ENCODE data around the gene FARSB.

Gene FARSB

DNA sequence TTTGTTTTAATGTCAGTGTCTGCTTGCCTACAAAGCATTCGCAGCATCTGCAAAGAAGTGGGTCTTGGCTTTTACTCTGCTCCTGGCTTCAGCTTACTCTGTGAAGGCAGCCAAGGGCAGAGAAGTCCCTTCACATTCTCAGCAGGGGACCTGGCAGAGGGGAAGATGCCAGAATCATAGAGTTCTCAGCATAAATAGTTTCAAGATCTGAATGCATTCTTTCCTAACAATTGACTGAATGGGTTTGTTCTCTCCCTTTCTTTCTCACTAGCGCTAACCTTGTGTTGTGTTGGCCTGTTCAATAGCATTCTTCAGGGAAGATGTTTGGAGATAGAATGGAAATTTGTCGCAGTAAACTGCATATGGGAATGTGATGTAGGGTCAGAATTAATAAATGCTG is 106.9 kb downstream of the FARSB start:
- H3K4me1 ChIP-seq (ENCODE audit: control insufficient read depth, insufficient read depth, low read length), result peaks cover 3% of the 10 kb centered on the region
- H3K4me3 ChIP-seq (ENCODE audit: low read length), result no peak overlapping the region
- H3K36me3 ChIP-seq (ENCODE audit: control insufficient read depth, insufficient read depth, low read length, severe bottlenecking), result no peaks in the 10 kb centered on the region
- H3K9me3 ChIP-seq (ENCODE audit: control insufficient read depth, low read length), result no peaks in the 10 kb centered on the region
- no peak overlapping the region for H3K9ac ChIP-seq (ENCODE audit: low read length)
- peak; percentile 55 for DNase-seq (ENCODE audit: low read depth)
- H3K27me3 ChIP-seq (replicated peaks; ENCODE audit: control insufficient read depth, insufficient read depth, low read length), result peaks cover 13% of the 10 kb centered on the region

GRCh38 chr2:222547083-222547482 is 108.8 kb downstream of the FARSB start:
- H3K4me1 ChIP-seq (ENCODE audit: control insufficient read depth, insufficient read depth, low read length), result peaks cover 3% of the 10 kb centered on the region
- DNase-seq (ENCODE audit: low read depth), result no peak

GRCh38 chr2:222545823-222546795 is 109.8 kb downstream of the FARSB start:
- Histone ChIP-seq H3K9ac (ENCODE audit: low read length) (no peak overlapping the region), H3K9me3 (ENCODE audit: control insufficient read depth, low read length) (no peaks in the 10 kb centered on the region), H3K4me1 (ENCODE audit: control insufficient read depth, insufficient read depth, low read length) (peaks cover 3% of the 10 kb centered on the region), H3K27me3 (replicated peaks; ENCODE audit: control insufficient read depth, insufficient read depth, low read length) (peaks cover 10% of the 10 kb centered on the region), H3K4me3 (ENCODE audit: low read length) (no peak overlapping the region), H3K36me3 (ENCODE audit: control insufficient read depth, insufficient read depth, low read length, severe bottlenecking) (no peaks in the 10 kb centered on the region)
- peak; percentile 2 for DNase-seq (ENCODE audit: low read depth)

More at GRCh38 chr2:222547083-222547482, 108.8 kb downstream of the FARSB start:
- Histone ChIP-seq H3K36me3 (ENCODE audit: control insufficient read depth, insufficient read depth, low read length, severe bottlenecking) (no peaks in the 10 kb centered on the region), H3K9ac (ENCODE audit: low read length) (no peak overlapping the region), H3K4me3 (ENCODE audit: low read length) (no peak overlapping the region), H3K27me3 (replicated peaks; ENCODE audit: control insufficient read depth, insufficient read depth, low read length) (peaks cover 8% of the 10 kb centered on the region), H3K9me3 (ENCODE audit: control insufficient read depth, low read length) (no peaks in the 10 kb centered on the region)

- no peak overlapping the region for H3K4me3 ChIP-seq (ENCODE audit: low read length)
- peaks cover 3% of the 10 kb centered on the region for H3K4me1 ChIP-seq (ENCODE audit: control insufficient read depth, insufficient read depth, low read length)
- H3K36me3 ChIP-seq (ENCODE audit: control insufficient read depth, insufficient read depth, low read length, severe bottlenecking), result no peaks in the 10 kb centered on the region
- DNase-seq (ENCODE audit: low read depth), result no peak
- H3K9me3 ChIP-seq (ENCODE audit: control insufficient read depth, low read length), result no peaks in the 10 kb centered on the region
- peaks cover 12% of the 10 kb centered on the region for H3K27me3 ChIP-seq (replicated peaks; ENCODE audit: control insufficient read depth, insufficient read depth, low read length)
- H3K9ac ChIP-seq (ENCODE audit: low read length), result no peak overlapping the region
These were observed 111.2 kb downstream of the FARSB start for GRCh38 chr2:222544661-222545060.

DNA sequence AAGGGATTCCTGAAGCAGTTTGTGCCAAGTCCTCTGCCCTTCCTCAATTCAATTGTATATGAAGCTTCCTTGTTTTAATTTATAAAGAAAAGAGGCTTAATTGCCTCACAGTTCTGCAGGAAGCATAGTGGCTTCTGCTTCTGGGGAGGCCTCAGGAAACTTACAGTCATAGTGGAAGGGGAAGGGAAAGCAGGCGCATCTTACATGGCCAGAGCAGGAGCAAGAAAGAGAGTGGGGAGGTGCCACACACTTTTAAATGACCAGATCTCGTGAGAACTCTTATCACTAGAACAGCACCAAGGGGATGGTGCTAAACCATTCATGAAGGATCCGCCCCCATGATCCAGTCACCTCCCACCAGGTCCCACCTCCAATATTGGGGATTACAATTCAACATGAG is 117.4 kb downstream of the FARSB start:
- Histone ChIP-seq H3K9ac (ENCODE audit: low read length) (no peak overlapping the region), H3K36me3 (ENCODE audit: control insufficient read depth, insufficient read depth, low read length, severe bottlenecking) (no peaks in the 10 kb centered on the region), H3K4me1 (ENCODE audit: control insufficient read depth, insufficient read depth, low read length) (no peaks in the 10 kb centered on the region), H3K9me3 (ENCODE audit: control insufficient read depth, low read length) (no peaks in the 10 kb centered on the region), H3K27me3 (replicated peaks; ENCODE audit: control insufficient read depth, insufficient read depth, low read length) (peaks cover 28% of the 10 kb centered on the region), H3K4me3 (ENCODE audit: low read length) (no peak overlapping the region)
- DNase-seq (ENCODE audit: low read depth), result no peak

DNA sequence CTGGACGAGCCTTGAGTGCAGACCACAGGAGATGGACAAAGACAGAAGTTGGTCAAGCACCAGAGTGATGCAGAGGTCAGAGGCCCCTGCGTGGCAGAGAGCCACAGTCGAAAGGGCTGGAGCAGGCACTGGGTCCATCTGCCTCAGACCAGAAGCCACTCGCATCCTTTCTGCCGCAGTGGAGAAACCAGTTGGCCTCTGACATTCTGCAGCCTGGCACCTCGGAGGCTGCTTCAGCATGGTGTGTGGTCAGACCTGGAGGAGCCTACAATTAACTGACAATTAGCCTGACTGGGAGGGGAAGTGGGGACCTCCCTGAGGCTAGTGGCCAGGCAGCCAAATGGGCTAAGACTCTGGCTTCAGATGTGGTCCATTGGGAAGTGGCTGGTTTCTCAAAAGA is 120.4 kb downstream of the FARSB start:
- Histone ChIP-seq H3K9me3 (ENCODE audit: control insufficient read depth, low read length) (peaks cover under 1% of the 10 kb centered on the region), H3K27me3 (replicated peaks; ENCODE audit: control insufficient read depth, insufficient read depth, low read length) (peaks cover 27% of the 10 kb centered on the region), H3K9ac (ENCODE audit: low read length) (no peak overlapping the region), H3K36me3 (ENCODE audit: control insufficient read depth, insufficient read depth, low read length, severe bottlenecking) (no peaks in the 10 kb centered on the region), H3K4me1 (ENCODE audit: control insufficient read depth, insufficient read depth, low read length) (no peaks in the 10 kb centered on the region), H3K4me3 (ENCODE audit: low read length) (no peak overlapping the region)
- no peak for DNase-seq (ENCODE audit: low read depth)

DNA sequence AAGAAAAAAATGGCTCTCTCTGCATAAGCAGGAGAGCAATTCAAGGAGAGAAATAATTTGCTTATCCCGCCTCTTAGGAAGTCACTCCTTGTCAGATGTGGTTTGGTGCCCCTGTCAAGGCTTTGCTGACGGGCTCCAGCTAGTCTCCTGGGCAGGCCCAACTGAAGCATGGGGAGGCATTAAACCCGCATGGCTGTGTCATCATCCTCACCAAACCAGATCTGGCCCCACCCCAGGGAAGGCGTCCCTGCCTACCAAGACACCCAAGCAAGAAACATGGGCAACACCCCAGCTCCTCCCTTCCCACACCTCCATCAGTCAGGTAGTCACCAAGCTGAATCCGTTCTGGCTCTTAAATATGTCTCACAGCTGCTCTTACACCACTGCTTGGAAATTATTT is 123.6 kb downstream of the FARSB start:
- Histone ChIP-seq H3K9ac (ENCODE audit: low read length) (no peak overlapping the region), H3K4me1 (ENCODE audit: control insufficient read depth, insufficient read depth, low read length) (no peaks in the 10 kb centered on the region), H3K9me3 (ENCODE audit: control insufficient read depth, low read length) (peaks cover 10% of the 10 kb centered on the region), H3K36me3 (ENCODE audit: control insufficient read depth, insufficient read depth, low read length, severe bottlenecking) (no peaks in the 10 kb centered on the region), H3K27me3 (replicated peaks; ENCODE audit: control insufficient read depth, insufficient read depth, low read length) (peaks cover 15% of the 10 kb centered on the region), H3K4me3 (ENCODE audit: low read length) (no peak overlapping the region)
- no peak for DNase-seq (ENCODE audit: low read depth)

- DNase-seq (ENCODE audit: low read depth), result no peak
- no peak overlapping the region for H3K4me3 ChIP-seq (ENCODE audit: low read length)
- no peaks in the 10 kb centered on the region for H3K36me3 ChIP-seq (ENCODE audit: control insufficient read depth, insufficient read depth, low read length, severe bottlenecking)
- no peak overlapping the region for H3K9ac ChIP-seq (ENCODE audit: low read length)
- H3K4me1 ChIP-seq (ENCODE audit: control insufficient read depth, insufficient read depth, low read length), result no peaks in the 10 kb centered on the region
- H3K9me3 ChIP-seq (ENCODE audit: control insufficient read depth, low read length), result peaks cover 10% of the 10 kb centered on the region
- H3K27me3 ChIP-seq (replicated peaks; ENCODE audit: control insufficient read depth, insufficient read depth, low read length), result peaks cover 3% of the 10 kb centered on the region
These were observed 129.2 kb downstream of the FARSB start for GRCh38 chr2:222526480-222527277.

DNA sequence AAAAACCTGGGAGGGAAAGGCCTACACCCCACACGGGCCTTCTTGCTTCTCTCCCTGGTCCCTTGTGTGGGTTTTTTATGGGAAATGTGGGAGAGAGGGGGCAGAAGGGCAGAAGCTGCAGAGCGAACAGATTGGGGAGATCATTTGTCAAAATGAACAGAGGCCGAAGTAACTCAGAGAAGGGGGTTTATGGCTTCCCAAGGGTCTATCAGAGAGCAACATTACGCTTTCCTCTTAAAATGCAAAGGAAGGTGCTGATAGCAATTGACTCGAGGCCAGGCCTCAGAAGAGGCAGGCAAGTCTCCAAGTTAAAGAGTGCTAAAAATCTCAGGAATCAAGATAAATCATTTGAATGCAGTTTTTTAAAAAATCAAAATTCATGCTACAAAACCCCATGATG is 130.1 kb downstream of the FARSB start:
- peaks cover 3% of the 10 kb centered on the region for H3K27me3 ChIP-seq (replicated peaks; ENCODE audit: control insufficient read depth, insufficient read depth, low read length)
- H3K9me3 ChIP-seq (ENCODE audit: control insufficient read depth, low read length), result peaks cover 10% of the 10 kb centered on the region
- H3K36me3 ChIP-seq (ENCODE audit: control insufficient read depth, insufficient read depth, low read length, severe bottlenecking), result no peaks in the 10 kb centered on the region
- no peak overlapping the region for H3K4me3 ChIP-seq (ENCODE audit: low read length)
- no peak for DNase-seq (ENCODE audit: low read depth)
- H3K9ac ChIP-seq (ENCODE audit: low read length), result no peak overlapping the region
- no peaks in the 10 kb centered on the region for H3K4me1 ChIP-seq (ENCODE audit: control insufficient read depth, insufficient read depth, low read length)

- no peak overlapping the region for H3K9ac ChIP-seq (ENCODE audit: low read length)
- peaks cover 5% of the 10 kb centered on the region for H3K4me1 ChIP-seq (ENCODE audit: control insufficient read depth, insufficient read depth, low read length)
- H3K9me3 ChIP-seq (ENCODE audit: control insufficient read depth, low read length), result no peaks in the 10 kb centered on the region
- H3K4me3 ChIP-seq (ENCODE audit: low read length), result no peak overlapping the region
- H3K27me3 ChIP-seq (replicated peaks; ENCODE audit: control insufficient read depth, insufficient read depth, low read length), result peaks cover 3% of the 10 kb centered on the region
- H3K36me3 ChIP-seq (ENCODE audit: control insufficient read depth, insufficient read depth, low read length, severe bottlenecking), result no peaks in the 10 kb centered on the region
- no peak for DNase-seq (ENCODE audit: low read depth)
These were observed 131.9 kb downstream of the FARSB start for GRCh38 chr2:222523783-222524544.

DNA sequence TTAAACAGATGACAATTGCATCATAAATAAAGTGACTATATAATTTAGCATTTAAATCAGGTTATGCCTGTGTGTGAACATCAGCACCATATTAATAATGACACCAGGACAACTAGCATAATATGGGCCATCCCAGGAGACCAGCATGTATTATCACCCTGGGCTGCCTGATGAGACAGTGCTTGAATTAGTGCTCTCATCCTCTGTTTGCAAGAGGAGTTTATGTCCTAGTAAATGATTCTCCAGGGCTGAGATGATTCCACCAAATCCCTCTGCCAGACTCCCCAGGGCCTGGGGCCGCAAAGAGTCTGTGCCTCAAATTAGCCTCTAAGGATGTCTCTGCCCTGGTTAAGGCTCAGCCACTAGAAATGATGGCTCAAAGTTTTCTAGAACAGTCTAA is 133.8 kb downstream of the FARSB start:
- H3K27me3 ChIP-seq (replicated peaks; ENCODE audit: control insufficient read depth, insufficient read depth, low read length), result peaks cover 7% of the 10 kb centered on the region
- H3K4me3 ChIP-seq (ENCODE audit: low read length), result no peak overlapping the region
- no peak for DNase-seq (ENCODE audit: low read depth)
- H3K36me3 ChIP-seq (ENCODE audit: control insufficient read depth, insufficient read depth, low read length, severe bottlenecking), result no peaks in the 10 kb centered on the region
- no peaks in the 10 kb centered on the region for H3K9me3 ChIP-seq (ENCODE audit: control insufficient read depth, low read length)
- H3K9ac ChIP-seq (ENCODE audit: low read length), result no peak overlapping the region
- peaks cover 16% of the 10 kb centered on the region for H3K4me1 ChIP-seq (ENCODE audit: control insufficient read depth, insufficient read depth, low read length)

Data from adipocyte (in vitro differentiated cells).